GM12878 (cell line): ENCODE data around the gene COL4A2. TPM values are rescaled to one million over a fixed set of nuclear protein-coding genes. Genes with fewer than 3 reads are reported as not detected.

Experiments
- ATAC-seq: fragments of 200-7000 bp; cut with Tn5 transposase; 3 replicates; pipeline ENCODE4 v1.9.1; 2020; ENCODE audit warnings: mild to moderate bottlenecking, moderate library complexity
- BruUV-seq: library from RNA; stranded (reverse); fragments of 400-500 nt; replicated peaks from 2 replicates; lab custom pipeline; 2021; lab: Mats Ljungman, UMichigan
- CTCF ChIA-PET: fragments of 300-600 bp; sonication (Branson Sonifier 250); formaldehyde crosslinking; extraction: SDS; loops from one replicate; lab custom pipeline; 2021; ENCODE audit warnings: inconsistent platforms; lab: Yijun Ruan, JAX
- POLR2A ChIA-PET: fragments of 350-600 bp; formaldehyde crosslinking; extraction: SDS; loops from one replicate; lab custom pipeline; 2021; ENCODE audit warnings: inconsistent platforms; lab: Charles Lee
- RAD21 ChIA-PET: fragments of 300-600 bp; sonication (Branson Sonifier 250); formaldehyde crosslinking; loops from one replicate; lab custom pipeline; 2023; ENCODE audit warnings: antibody characterized with exemption; ENCODE audit not compliant: unreplicated experiment; lab: Charles Lee
- SMC1A ChIA-PET: fragments of 300-600 bp; sonication (Branson Sonifier 250); formaldehyde crosslinking; loops from one replicate; lab custom pipeline; 2023; ENCODE audit not compliant: unreplicated experiment, uncharacterized antibody; lab: Charles Lee
- DNase-seq: peaks from one replicate; pipeline ENCODE4 v3.0.0-alpha.2; 2011; ENCODE audit warnings: low read depth, low spot score
- FAIRE-seq: peaks from 3 replicates; lab custom pipeline; 2011; peaks lifted over from hg19 to GRCh38; lab: Jason Lieb, UNC
- H2AFZ ChIP-seq: 2 replicates; pipeline ENCODE4 v1.6.0; 2011; ENCODE audit warnings: low read depth, low read length, control low read depth; ENCODE audit not compliant: control insufficient read depth
- H3K27ac ChIP-seq: 2 replicates; pipeline ENCODE4 v1.5.1; 2011; ENCODE audit warnings: control low read depth; ENCODE audit not compliant: control insufficient read depth, insufficient read depth
- H3K27me3 ChIP-seq, 2 experiments: replicated peaks in 1 of 2; 2 replicates each; pipeline versions ENCODE4 v1.6.0 to v1.6.1; 2011; ENCODE audit warnings: low read length in 1 of 2; ENCODE audit not compliant: control insufficient read depth in 2 of 2, insufficient read depth in 2 of 2
- H3K36me3 ChIP-seq, 2 experiments: 2 replicates each; pipeline ENCODE4 v1.5.1; 2011; ENCODE audit warnings: low read length in 1 of 2; ENCODE audit not compliant: control insufficient read depth in 2 of 2, insufficient read depth in 2 of 2
- H3K4me1 ChIP-seq: 2 replicates; pipeline ENCODE4 v1.6.1; 2011; ENCODE audit warnings: mild to moderate bottlenecking, low read length, moderate library complexity, mixed read lengths; ENCODE audit not compliant: control insufficient read depth, insufficient read depth
- H3K4me2 ChIP-seq: 2 replicates; pipeline ENCODE4 v1.6.0; 2011; ENCODE audit warnings: control low read depth; ENCODE audit not compliant: control insufficient read depth, insufficient read depth
- H3K4me3 ChIP-seq: fragments of 200-600 bp; sonication (generic); 2 replicates; pipeline ENCODE4 v1.5.1; 2016
- H3K79me2 ChIP-seq: 2 replicates; pipeline ENCODE4 v1.6.0; 2011; ENCODE audit warnings: low read length; ENCODE audit not compliant: control insufficient read depth, insufficient read depth
- H3K9ac ChIP-seq: 2 replicates; pipeline ENCODE4 v1.8.0; 2011; ENCODE audit warnings: low read length, control low read depth, mixed read lengths; ENCODE audit not compliant: control insufficient read depth, insufficient read depth
- H3K9me3 ChIP-seq: replicated peaks from 3 replicates; pipeline ENCODE4 v1.5.1; 2011; ENCODE audit warnings: mild to moderate bottlenecking, low read length; ENCODE audit not compliant: control insufficient read depth, insufficient read depth
- H4K20me1 ChIP-seq: 2 replicates; pipeline ENCODE4 v1.6.0; 2011; ENCODE audit not compliant: control insufficient read depth, insufficient read depth
- ATF7 ChIP-seq: fragments of 450-650 bp; IDR thresholded peaks from 2 replicates; pipeline ENCODE4 v1.6.1; 2016; ENCODE audit warnings: low read depth, mild to moderate bottlenecking
- CHD1 ChIP-seq: IDR thresholded peaks from 2 replicates; pipeline ENCODE4 v1.6.1; 2012; ENCODE audit warnings: low read depth, low read length, improper control_type of control experiment
- ETV6 ChIP-seq, 2 experiments: fragments of 450-650 bp in 1 of 2; IDR thresholded peaks in 1 of 2; conservative IDR thresholded peaks in 1 of 2; 2 replicates each; pipeline ENCODE4 v1.6.1; 2014; ENCODE audit warnings: antibody characterized with exemption in 1 of 2, borderline replicate concordance in 1 of 2, low read depth in 1 of 2, mild to moderate bottlenecking in 1 of 2, moderate library complexity in 1 of 2
- FOS ChIP-seq: IDR thresholded peaks from 3 replicates; pipeline ENCODE4 v1.6.1; 2011; ENCODE audit warnings: borderline replicate concordance; ENCODE audit not compliant: insufficient read length; ENCODE audit errors: extremely low read depth
- GABPA ChIP-seq: IDR thresholded peaks from 2 replicates; pipeline ENCODE4 v1.6.1; 2014; ENCODE audit warnings: antibody characterized with exemption, low read depth, mild to moderate bottlenecking, inconsistent platforms
- JUNB ChIP-seq: IDR thresholded peaks from 2 replicates; pipeline ENCODE4 v1.6.1; 2016; ENCODE audit warnings: antibody characterized with exemption, mild to moderate bottlenecking
- LARP7 ChIP-seq: fragments of 450-650 bp; IDR thresholded peaks from 2 replicates; pipeline ENCODE4 v1.6.1; 2017; ENCODE audit warnings: mild to moderate bottlenecking
- NR2C1 ChIP-seq: fragments of 450-650 bp; IDR thresholded peaks from 2 replicates; pipeline ENCODE4 v1.6.1; 2017; ENCODE audit warnings: antibody characterized with exemption, mild to moderate bottlenecking, moderate library complexity
- POU2F2 ChIP-seq: IDR thresholded peaks from 3 replicates; pipeline ENCODE4 v1.6.1; 2011; ENCODE audit warnings: low read depth, mild to moderate bottlenecking, low read length, borderline replicate concordance
- RB1 ChIP-seq: fragments of 450-650 bp; formaldehyde crosslinking; IDR thresholded peaks from 2 replicates; pipeline ENCODE4 v1.6.1; 2017; ENCODE audit warnings: mild to moderate bottlenecking, borderline replicate concordance
- SIN3A ChIP-seq: IDR thresholded peaks from 2 replicates; pipeline ENCODE4 v1.6.1; 2012; ENCODE audit warnings: low read depth, low read length, improper control_type of control experiment
- ZNF274 ChIP-seq: IDR thresholded peaks from one replicate; pipeline ENCODE4 v1.8.0; 2011; ENCODE audit not compliant: insufficient read length, insufficient read depth
- WGBS: methylation state at CpG from one replicate; pipeline ENCODE4 v1.1.6; 2016; ENCODE audit warnings: low lambda C conversion rate; ENCODE audit not compliant: insufficient replicate concordance, insufficient coverage; ENCODE audit errors: missing lambda C conversion rate; 5-methylcytosine and 5-hydroxymethylcytosine counted together
- in situ Hi-C: fragments of 300-500 bp; cut with MboI; formaldehyde crosslinking; loops from 9 replicates; pipeline ENCODE4 v1.14.3; 2018; ENCODE audit warnings: mixed read lengths
- intact Hi-C: fragments of 100-400 bp; cut with micrococcal nuclease; formaldehyde crosslinking; loops from one replicate; pipeline ENCODE4 v1.14.2; 2022; ENCODE audit not compliant: unreplicated experiment
- polyA plus RNA-seq, 11 experiments: library from polyadenylated mRNA; depleted of rRNA in 4 of 11; unstranded in 6 of 11; stranded (reverse) in 5 of 11; fragments of >200 nt; fragmentation: Nextera tagmentation in 4 of 11; fragmentation: Illumina TruSeq in 1 of 11; extraction: Ambion mirVana in 4 of 11; extraction: Trizol in 1 of 11; gene quantifications; 1 replicate in 1 of 11; 2 replicates in 10 of 11; pipeline versions ENCODE4 v1.2.1 to v1.2.3, GENCODE V29; 2011 to 2016; ENCODE audit warnings: inconsistent platforms in 2 of 11, missing spikeins in 2 of 11, low read depth in 1 of 11
- total RNA-seq, 4 experiments: library from RNA; depleted of rRNA in 3 of 4; stranded (reverse); fragments of >200 nt in 3 of 4; fragmentation: Illumina TruSeq in 1 of 4; extraction: Trizol in 1 of 4; gene quantifications; 2 replicates each; pipeline versions ENCODE4 v1.2.1 to v1.2.3, GENCODE V29; 2013 to 2021
- TF ChIP-seq, protein P1 (sequence below): IDR thresholded peaks from 2 replicates; pipeline ENCODE4 v1.6.1; 2011; ENCODE audit warnings: low read depth, mild to moderate bottlenecking, low read length, moderate library complexity, borderline replicate concordance; ENCODE audit errors: extremely low read depth
- TF ChIP-seq, protein P2 (sequence below): fragments of 450-650 bp; IDR thresholded peaks from 2 replicates; pipeline ENCODE4 v1.6.1; 2017; ENCODE audit warnings: borderline replicate concordance
- TF ChIP-seq, protein P3 (sequence below): IDR thresholded peaks from 2 replicates; pipeline ENCODE4 v1.6.1; 2012; ENCODE audit warnings: low read depth, low read length, improper control_type of control experiment

The COL4A2 gene
- total and polyA plus RNA-seq, 10 of the 15 experiments (the other 5 are each of a cell fraction or from before 2014, with no cell fraction given), result 0.16 to 1.6 (median 0.62) TPM; not detected in 3

DNA sequence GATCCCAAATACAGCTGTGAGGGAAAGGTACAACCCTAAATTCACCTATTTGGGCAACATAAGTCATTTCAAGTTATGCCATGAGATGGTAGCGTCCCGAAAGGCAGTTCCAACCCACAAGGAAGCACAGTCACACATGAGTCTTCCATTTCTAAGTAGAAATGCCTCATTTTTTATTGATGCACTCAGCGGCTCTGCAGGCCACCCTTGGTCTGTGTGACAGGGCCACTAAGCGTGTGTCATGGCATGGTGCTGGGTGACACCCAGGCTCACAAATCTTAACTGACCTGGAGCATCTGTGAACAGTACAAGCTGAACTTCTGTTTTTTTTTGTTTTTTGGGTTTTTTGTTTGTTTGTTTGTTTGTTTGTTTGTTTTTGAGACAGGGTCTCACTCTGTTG lies 239.3 kb downstream of the COL4A2 start:
- in situ Hi-C loops, result no loop called here
- FAIRE-seq, result no peak
- no peak overlapping the region for H3K9ac ChIP-seq
- POLR2A ChIA-PET, result no interaction called here
- SMC1A ChIA-PET, result interaction anchor here (1.3 kb wide), 1 partner anchor 8 kb away, joined by 3 read pairs; no protein-coding TSS in a partner anchor
- no peak for TF ChIP-seq FOS
- ATAC-seq, result no peak
- no TSS peak for BruUV-seq
- no peaks in the 10 kb centered on the region for H3K27me3 ChIP-seq
- DNase-seq, result no peak
- no peak overlapping the region for H3K4me3 ChIP-seq
- H3K4me1 ChIP-seq, result no peaks in the 10 kb centered on the region; the same call in 1 of the 2 replicates
- no peaks in the 10 kb centered on the region for H3K36me3 ChIP-seq
- 75% methylated on average over 4 of the region's 4 CpGs for WGBS
- H2AFZ ChIP-seq, result no peak overlapping the region
- peaks cover 1% of the 10 kb centered on the region; the same call in 1 of the 3 replicates for H3K9me3 ChIP-seq
- CTCF ChIA-PET, result interaction anchor here (0.8 kb wide), 1 partner anchor 8 kb away, joined by 4 read pairs; no protein-coding TSS in a partner anchor
- H3K27ac ChIP-seq, result no peak overlapping the region
- no peak overlapping the region for H3K4me2 ChIP-seq
- no peaks in the 10 kb centered on the region for H4K20me1 ChIP-seq
- RAD21 ChIA-PET, result interaction anchor here (0.8 kb wide), 1 partner anchor 102 kb away, joined by 3 read pairs; no protein-coding TSS in a partner anchor
- intact Hi-C loops, result no loop called here
- H3K79me2 ChIP-seq, result no peaks in the 10 kb centered on the region

DNA sequence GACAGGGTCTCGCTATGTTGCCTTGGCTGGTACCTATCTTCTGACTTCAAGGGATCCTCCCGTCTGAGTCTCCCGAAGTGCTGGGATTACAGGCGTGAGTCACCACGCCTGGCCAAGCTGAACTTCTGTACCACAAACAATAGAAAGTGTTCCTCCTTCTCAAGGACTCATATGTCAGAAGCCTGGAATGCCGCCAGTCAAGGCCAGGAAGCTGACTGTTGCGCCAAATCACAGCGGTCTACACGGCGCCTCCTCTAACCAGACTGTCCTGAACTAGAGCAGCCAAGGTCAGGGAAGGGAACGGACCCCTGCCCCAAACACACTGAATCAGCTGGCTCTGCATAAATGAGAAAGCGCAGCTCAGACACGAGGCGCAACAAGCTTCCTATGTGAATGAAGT lies 239.8 kb downstream of the COL4A2 start:
- in situ Hi-C loops (no loop called here), intact Hi-C loops (no loop called here)
- H3K4me3 ChIP-seq, result no peak overlapping the region
- H3K27me3 ChIP-seq, result no peaks in the 10 kb centered on the region
- WGBS, result 93% methylated on average over 14 of the region's 14 CpGs
- peaks cover 1% of the 10 kb centered on the region; the same call in 1 of the 3 replicates for H3K9me3 ChIP-seq
- FAIRE-seq, result no peak
- no peaks in the 10 kb centered on the region for H3K79me2 ChIP-seq
- H3K4me2 ChIP-seq, result no peak overlapping the region
- DNase-seq, result no peak
- H3K4me1 ChIP-seq, result no peaks in the 10 kb centered on the region; the same call in 1 of the 2 replicates
- RAD21 ChIA-PET, result interaction anchor here (0.8 kb wide), 1 partner anchor 103 kb away, joined by 3 read pairs; no protein-coding TSS in a partner anchor
- SMC1A ChIA-PET, result interaction anchor here (1.5 kb wide), 1 partner anchor 13 kb away, joined by 5 read pairs; no protein-coding TSS in a partner anchor
- BruUV-seq, result no TSS peak
- no peaks in the 10 kb centered on the region for H4K20me1 ChIP-seq
- POLR2A ChIA-PET, result interaction anchor here (1.0 kb wide), 2 partner anchors 8 to 9 kb away, joined by 3 to 6 read pairs; no protein-coding TSS in a partner anchor
- no peak overlapping the region for H3K27ac ChIP-seq
- CTCF ChIA-PET, result interaction anchor here (1.1 to 1.3 kb wide), 2 partner anchors 91 to 103 kb away, joined by 3 to 4 read pairs; no protein-coding TSS in a partner anchor
- no peaks in the 10 kb centered on the region for H3K36me3 ChIP-seq
- H3K9ac ChIP-seq, result no peak overlapping the region
- H2AFZ ChIP-seq, result no peak overlapping the region
- ATAC-seq, result no peak
- TF ChIP-seq, protein P1, sequence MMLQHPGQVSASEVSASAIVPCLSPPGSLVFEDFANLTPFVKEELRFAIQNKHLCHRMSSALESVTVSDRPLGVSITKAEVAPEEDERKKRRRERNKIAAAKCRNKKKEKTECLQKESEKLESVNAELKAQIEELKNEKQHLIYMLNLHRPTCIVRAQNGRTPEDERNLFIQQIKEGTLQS, result no peak
- TF ChIP-seq, protein P2, sequence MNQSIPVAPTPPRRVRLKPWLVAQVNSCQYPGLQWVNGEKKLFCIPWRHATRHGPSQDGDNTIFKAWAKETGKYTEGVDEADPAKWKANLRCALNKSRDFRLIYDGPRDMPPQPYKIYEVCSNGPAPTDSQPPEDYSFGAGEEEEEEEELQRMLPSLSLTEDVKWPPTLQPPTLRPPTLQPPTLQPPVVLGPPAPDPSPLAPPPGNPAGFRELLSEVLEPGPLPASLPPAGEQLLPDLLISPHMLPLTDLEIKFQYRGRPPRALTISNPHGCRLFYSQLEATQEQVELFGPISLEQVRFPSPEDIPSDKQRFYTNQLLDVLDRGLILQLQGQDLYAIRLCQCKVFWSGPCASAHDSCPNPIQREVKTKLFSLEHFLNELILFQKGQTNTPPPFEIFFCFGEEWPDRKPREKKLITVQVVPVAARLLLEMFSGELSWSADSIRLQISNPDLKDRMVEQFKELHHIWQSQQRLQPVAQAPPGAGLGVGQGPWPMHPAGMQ, result no peak
- TF ChIP-seq GABPA (no peak), NR2C1 (no peak), LARP7 (no peak), SIN3A (no peak), POU2F2 (no peak), JUNB (no peak), ETV6 (conservative IDR thresholded peaks at IDR 0.05 in 1 of 2, IDR thresholded peaks at IDR 0.05 in 1 of 2; ENCODE audit: borderline replicate concordance in 1 of 2, low read depth in 1 of 2) (no peak), RB1 (no peak), ZNF274 (no peak), ATF7 (no peak), CHD1 (no peak)
- TF ChIP-seq, protein P3, sequence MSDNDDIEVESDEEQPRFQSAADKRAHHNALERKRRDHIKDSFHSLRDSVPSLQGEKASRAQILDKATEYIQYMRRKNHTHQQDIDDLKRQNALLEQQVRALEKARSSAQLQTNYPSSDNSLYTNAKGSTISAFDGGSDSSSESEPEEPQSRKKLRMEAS, result no peak
